ENCODE data around the gene NRL.

NRL gene

GRCh38 chr14:24100982-24101494 is 13.7 kb downstream of the NRL start:
- DNase-seq: no peak

- DNase-seq: no peak
These were observed 14.4 kb downstream of the NRL start for GRCh38 chr14:24100197-24100981.

GRCh38 chr14:24098927-24099813 is 15.6 kb downstream of the NRL start:
- DNase-seq: peak in 7 of 58 donors; percentile 4 to 60 (median 27)

GRCh38 chr14:24098229-24098926 is 16.4 kb downstream of the NRL start:
- no peak for DNase-seq

- DNase-seq: no peak
These were observed 18.1 kb downstream of the NRL start for GRCh38 chr14:24096545-24097181.

GRCh38 chr14:24095271-24096068 is 19.3 kb downstream of the NRL start:
- peak in 10 of 58 donors; percentile 11 to 23 (median 18) for DNase-seq

- DNase-seq: peak in 1 of 58 donors; percentile 60
These were observed 19.9 kb downstream of the NRL start for GRCh38 chr14:24094841-24095270.

- peak in 54 of 58 donors; percentile 28 to 86 (median 68) for DNase-seq
These were observed 20.6 kb downstream of the NRL start, which contains the start of gene PCK2 for GRCh38 chr14:24093901-24094840. TSS of gene PCK2 (plus strand) at chr14:24094311. CDS start at chr14:24094406, 95 bp downstream.

- no peak for DNase-seq
These were observed 21.4 kb downstream of the NRL start for GRCh38 chr14:24093207-24093900.

GRCh38 chr14:24092505-24093206 is 22.1 kb downstream of the NRL start:
- no peak for DNase-seq

- no peak for DNase-seq
These were observed 22.6 kb downstream of the NRL start for GRCh38 chr14:24092110-24092504.

- DNase-seq: no peak
These were observed 24.9 kb downstream of the NRL start for GRCh38 chr14:24089890-24090289.

- DNase-seq: no peak
These were observed 26.7 kb downstream of the NRL start for GRCh38 chr14:24088095-24088494.

- DNase-seq: no peak
These were observed 27.7 kb downstream of the NRL start for GRCh38 chr14:24087004-24087403.

- DNase-seq: no peak
These were observed 28.4 kb downstream of the NRL start for GRCh38 chr14:24086193-24086955.

GRCh38 chr14:24085215-24085614 is 29.5 kb downstream of the NRL start:
- no peak for DNase-seq

- DNase-seq: no peak
These were observed 30.3 kb downstream of the NRL start for GRCh38 chr14:24084440-24084839.

Data from anterior cingulate cortex (tissue), 58 donors.